KG1 (cell line): ENCODE results near the gene ZSCAN10.

Experiments used
- DNase-seq: peaks from one replicate; lab custom pipeline; 2025; lab: John Stamatoyannopoulos, UW

The ZSCAN10 gene

DNA sequence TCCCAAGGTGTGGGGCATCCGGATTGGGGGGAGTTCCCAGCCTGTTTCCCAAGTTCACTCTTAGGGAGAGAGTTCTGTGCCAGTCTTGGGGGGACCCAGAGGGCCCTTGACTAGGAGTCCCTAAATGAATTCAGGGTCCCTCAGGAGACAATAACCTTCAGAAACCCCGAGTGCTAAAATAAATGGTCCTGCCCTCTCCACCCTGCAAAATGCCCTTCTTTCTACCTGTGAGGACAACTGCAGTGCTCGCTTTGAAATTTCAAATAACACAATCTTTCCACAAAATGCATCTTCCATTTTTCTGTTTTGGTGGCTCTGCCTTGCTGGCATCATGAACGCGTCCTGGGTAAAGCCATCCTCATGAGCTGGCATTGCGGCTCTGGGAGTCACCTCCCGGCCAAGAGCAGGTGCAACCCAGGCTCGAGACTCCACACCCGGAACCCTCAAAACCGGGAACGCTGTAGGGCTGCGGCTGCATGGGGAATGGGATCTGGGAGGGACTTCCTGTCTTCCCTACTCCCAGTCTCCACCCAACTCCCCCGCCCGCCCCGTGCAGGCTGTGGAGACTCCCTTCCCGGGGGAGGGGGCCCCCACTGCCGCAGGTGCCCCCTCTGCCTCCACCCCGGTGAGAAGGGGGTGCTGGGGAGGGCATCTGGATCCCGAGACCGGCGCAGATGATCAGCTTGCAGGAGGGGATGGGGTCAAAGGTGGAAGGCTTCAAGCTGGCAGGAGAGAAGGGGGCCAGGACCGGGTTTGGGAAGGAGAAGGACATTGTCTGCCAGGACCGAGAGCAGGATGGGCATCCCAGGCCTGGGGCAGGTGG, 13.2 kb upstream of the ZSCAN10 start, which contains the start of gene ZNF205:
ZNF205 (plus strand) TSS at position 529 of the 823 bp plus-strand sequence. CDS start 845 bp downstream, outside the sequence.
- no peak for DNase-seq

GRCh38 chr16:3106205-3106928, 7.3 kb upstream of the ZSCAN10 start:
- DNase-seq: peak; percentile 72

DNA sequence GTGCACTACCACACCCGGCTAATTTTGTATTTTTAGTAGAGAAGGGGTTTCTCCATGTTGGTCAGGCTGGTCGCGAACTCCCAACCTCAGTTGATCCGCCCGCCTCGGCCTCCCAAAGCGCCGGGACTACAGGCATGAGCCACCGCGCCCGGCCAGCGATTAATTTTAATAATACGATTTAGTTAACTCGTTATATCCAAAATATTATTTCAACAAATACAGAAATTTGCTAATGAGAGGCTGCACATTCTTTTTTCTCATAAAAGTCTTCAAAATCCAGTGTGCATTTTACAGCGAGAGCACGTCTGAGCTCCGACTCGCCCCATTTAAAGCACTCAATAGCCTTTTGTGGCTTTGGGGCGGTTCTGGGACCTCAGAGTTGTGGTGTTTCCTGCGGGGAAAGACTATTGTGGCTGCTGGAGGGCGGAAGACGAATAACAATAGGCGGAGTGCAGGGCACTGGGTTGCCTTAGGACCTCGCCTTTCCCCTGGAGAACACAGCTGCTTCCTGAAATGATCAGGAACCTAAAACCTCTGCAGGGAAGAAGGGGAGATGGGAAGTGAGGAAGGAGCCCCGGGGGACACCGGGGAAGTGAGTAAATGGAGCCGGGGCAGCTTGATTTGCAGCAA, 2.9 kb upstream of the ZSCAN10 start:
- no peak for DNase-seq

DNA sequence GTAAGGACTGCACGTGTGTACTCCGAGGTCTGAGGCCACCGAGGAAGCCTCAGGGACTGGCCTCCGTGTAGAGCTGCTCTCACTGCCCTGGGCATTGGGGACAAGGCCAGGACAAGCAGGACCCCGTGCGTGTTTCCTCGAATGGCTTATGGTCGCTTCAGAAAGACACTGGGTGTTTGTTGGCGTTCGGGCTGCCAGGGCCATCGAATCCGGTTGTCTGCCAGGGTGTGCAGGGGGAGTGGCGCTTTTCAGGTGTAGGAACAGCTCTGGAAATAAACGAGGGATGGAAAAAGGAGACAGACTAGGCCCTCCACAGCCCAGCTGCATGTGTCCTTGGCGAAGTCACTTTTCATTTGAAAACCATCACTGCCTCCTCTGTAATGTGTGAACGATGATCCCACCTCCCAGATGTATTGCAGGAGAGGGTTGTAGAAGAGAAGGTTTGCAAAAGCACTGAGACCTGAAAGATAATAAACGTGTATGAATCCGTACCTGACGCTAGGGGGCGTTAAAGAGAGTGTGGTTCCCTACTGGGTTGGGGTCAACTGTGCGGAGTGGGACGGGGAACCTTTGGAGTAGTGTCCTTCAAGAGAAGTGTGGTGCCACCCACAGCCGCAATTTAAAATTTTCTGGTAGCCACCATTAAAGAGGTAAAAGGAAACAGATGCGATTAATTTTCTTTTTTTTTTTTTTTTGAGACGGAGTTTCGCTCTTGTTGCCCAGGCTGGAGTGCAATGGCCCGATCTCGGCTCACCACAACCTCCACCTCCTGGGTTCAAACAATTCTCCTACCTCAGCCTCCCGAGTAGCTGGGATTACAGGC, 2.1 kb upstream of the ZSCAN10 start:
- DNase-seq: peak; percentile 16

DNA sequence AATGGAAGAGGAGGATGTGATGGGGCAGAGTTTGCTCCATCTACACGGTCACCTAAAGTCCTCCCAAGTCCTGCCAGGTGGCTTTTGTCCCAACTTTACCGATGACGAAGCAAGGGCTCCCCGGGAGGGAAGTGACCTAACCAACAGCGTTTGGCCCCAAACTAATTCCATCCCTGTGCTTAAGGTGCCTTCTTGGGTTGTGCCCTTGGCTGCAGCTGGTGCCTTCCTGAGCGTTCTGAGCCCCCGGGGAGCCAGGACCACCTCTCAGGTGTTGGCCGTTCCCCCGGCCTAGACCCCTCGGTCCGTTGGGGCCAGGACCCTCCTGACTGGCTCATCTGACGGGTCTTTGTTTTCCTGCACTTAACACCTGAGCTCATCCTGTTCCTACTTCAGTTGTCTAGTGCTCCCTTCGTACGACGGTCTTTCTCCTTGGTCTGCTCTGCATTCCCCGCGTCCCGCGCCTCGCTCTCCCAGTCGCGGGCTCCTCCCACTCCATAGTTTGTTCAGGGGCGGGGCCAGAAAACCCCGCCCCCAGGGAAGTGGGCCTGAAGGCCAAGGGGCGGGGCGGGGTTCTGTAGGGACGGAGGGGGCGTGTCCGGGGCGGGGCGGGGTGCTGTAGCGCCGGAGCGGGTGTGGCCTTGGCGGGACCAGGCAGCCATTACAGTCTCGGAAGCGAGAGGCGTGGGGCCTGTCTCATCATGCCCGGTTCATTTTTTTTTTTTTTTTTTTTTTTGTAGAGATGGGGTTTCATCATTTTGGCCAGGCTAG, 822 bp upstream of the ZSCAN10 start:
- no peak for DNase-seq

- no peak for DNase-seq
Measured at GRCh38 chr16:3099395-3099731, 269 bp upstream of the ZSCAN10 start.

DNA sequence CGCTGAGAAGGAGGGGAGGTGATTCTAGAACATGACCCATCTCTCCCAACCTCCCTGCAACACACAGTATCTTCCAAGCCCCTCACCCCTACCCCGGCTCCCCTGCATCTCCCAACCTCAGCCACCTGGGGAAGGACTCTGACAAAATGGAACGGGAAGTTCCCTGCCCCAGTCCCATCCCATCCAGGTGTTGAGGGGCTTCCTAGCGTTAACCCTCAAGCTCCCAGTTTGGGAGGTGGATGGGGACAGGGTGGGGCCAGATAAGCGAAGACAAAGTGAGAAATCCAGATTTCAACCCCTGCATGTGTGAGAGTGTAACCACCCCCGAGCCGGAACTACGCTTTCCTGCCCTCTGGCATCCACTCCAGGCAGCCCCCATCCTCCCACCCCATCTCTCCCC, 1.8 kb downstream of the ZSCAN10 start:
- DNase-seq: no peak

DNA sequence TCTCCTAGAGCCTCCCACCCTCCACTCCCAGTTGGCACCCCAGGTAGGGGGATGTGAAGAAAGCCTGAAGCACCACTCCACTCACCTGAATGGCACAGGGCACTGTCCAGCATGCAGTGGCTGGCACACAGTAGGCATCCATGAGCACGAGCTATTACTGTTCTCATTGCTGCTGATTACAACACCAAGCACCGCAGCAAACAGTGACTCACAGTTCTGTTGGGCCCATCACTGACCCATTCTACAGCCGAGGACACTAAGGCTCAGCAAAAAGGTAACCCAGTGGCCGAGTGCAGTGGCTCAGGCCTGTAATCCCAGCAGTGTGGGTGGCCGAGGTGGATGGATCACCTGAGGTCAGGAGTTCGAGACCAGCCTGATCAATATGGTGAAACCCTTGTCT, 2.7 kb downstream of the ZSCAN10 start:
- no peak for DNase-seq

- no peak for DNase-seq
Measured at GRCh38 chr16:3095869-3096268, 3.2 kb downstream of the ZSCAN10 start.

DNA sequence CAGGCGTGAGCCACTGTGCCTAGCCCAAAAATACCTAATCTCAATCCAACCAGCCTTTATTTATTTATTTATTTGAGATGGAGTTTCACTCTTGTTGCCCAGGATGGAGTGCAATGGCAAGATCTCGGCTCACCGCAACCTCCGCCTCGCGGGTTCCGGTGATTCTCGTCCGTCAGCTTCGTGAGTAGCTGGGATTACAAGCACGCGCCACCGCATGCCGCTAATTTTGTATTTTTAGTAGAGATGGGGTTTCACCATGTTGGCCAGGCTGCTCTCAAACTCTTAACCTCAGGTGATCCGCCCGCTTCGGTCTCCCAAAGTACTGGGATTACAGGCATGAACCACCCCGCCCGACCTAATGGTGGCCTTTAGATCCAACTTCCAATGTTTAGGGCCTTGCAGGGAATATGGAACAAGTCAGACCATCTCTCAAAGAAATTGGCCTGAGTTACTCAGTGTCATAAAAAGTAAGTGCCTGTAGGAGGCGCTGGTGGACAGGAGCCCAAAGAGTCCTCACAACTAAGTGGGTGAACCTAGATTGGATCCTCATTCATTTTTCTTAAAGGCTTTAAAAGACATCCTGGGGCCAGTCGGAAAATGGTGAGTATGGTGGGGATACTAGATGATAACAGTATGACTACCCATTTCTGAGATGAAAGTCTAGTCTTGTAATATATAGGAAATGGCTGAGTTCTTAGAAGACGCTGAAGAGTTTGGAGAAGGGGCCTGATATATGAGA, 4.6 kb downstream of the ZSCAN10 start:
- DNase-seq: peak; percentile 13

GRCh38 chr16:3092501-3092941, 6.6 kb downstream of the ZSCAN10 start:
- DNase-seq: no peak

DNA sequence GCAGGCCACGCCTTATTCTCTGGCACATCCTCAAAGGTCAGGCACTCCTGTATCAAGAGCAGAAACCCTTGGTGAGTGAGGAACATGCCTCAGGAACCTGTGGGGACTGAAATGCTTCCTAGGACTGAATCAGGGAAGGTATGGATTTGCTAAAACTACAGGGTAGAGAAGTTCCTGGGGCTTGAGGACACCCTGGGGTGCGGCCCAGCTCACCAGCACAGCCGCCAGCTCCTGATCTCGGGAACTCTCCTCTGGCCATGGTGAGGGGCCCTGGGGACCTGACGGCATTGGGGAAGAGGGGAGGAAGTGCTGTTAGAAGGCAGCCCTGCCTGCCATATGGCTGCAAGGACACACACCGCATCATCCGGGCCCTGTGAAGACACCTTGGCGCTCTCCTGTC, 7.5 kb downstream of the ZSCAN10 start:
- DNase-seq: no peak

DNA sequence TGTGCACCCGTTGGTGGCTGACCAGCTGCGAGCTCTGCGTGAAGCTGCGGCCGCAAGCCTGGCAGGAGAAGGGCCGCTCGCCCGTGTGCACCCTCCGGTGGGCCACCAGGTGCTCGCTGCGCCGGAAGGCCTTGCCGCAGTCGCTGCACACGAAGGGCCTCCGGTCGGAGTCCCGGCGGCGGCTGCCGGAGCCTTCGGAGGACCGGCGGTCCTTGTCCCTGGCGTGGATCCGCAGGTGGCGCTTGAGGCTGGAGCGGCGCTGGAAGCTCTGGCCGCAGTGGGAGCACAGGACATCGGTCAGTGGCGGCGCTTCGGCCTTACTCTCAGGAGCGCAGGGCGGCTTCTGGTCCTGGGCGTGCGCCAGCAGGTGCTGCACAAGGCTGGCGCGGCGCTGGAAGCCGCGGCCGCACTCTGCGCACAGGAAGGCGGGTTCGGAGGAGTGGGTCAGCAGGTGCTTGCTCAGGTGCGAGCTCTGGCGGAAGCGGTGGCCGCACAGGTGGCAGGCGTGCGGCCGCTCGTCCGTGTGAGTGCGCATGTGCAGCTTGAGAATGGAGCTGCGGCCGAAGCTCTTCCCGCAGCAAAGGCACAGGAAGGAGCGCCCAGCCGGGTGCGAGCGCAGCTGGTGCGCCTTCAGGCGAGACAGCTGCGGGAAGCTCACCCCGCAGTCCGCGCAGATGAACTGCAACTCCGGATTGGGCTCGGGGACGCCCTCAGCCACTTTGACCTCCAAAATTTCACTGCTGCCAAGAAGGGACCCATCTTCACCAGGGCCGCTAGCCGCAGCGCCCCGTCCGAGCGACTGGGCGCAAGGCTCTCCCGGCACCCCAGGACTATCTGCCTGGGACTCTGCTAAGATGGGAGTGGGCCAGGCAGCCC, 9.1 kb downstream of the ZSCAN10 start:
- no peak for DNase-seq

- DNase-seq: no peak
Measured at GRCh38 chr16:3088925-3089716, 10.0 kb downstream of the ZSCAN10 start.

DNA sequence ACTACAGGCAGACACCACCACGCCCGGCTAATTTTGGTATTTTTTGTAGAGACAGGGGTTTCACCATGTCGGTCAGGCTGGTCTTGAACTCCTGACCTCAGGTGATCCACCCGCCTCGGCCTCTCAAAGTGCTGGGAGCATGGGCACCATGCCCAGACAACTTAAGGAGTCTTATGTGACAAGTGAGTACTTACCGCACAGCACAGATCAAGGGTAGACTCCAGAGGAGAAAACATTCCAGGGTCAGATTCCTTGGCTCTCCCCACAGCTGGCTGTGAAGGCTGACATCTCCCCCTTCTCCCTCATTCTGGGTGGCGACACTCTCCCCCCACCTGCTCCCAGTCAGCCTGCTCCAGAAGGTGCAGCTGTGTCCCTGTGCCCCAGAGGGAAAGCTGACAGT, 10.6 kb downstream of the ZSCAN10 start:
- DNase-seq: no peak

- DNase-seq: no peak
Measured at GRCh38 chr16:3087243-3088235, 11.6 kb downstream of the ZSCAN10 start.

- no peak for DNase-seq
Measured at GRCh38 chr16:3086596-3087242, 12.4 kb downstream of the ZSCAN10 start.
